HuH-7.5 (cell line): ENCODE measurements around the gene OSBPL9.
A peak's percentile ranks its signal among the peaks of the same experiment; 100 is the strongest.

ENCODE experiments used
- DNase-seq: peaks from one replicate; pipeline ENCODE4 v3.0.0; 2011; ENCODE audit warnings: low spot score

OSBPL9 gene

GRCh38 chr1:51616903-51617708 is at the start of gene OSBPL9:
TSS of gene OSBPL9 (plus strand) at chr1:51617092. CDS start at chr1:51617111, 19 bp downstream.
- DNase-seq, result peak; percentile 43

- no peak for DNase-seq
These were observed 49.2 kb upstream of the OSBPL9 start for GRCh38 chr1:51567653-51568052.

- no peak for DNase-seq
These were observed 48.5 kb upstream of the OSBPL9 start for GRCh38 chr1:51568231-51568935.

- no peak for DNase-seq
These were observed 47.4 kb upstream of the OSBPL9 start for GRCh38 chr1:51569284-51570062.

- DNase-seq, result no peak
These were observed 46.7 kb upstream of the OSBPL9 start for GRCh38 chr1:51570063-51570710.

GRCh38 chr1:51572365-51572764 is 44.5 kb upstream of the OSBPL9 start:
- no peak for DNase-seq

- DNase-seq, result no peak
These were observed 42.1 kb upstream of the OSBPL9 start for GRCh38 chr1:51574796-51575195.

- DNase-seq, result no peak
These were observed 41.3 kb upstream of the OSBPL9 start for GRCh38 chr1:51575406-51576084.

- DNase-seq, result no peak
These were observed 40.8 kb upstream of the OSBPL9 start for GRCh38 chr1:51576085-51576444.

GRCh38 chr1:51576923-51577322 is 40.0 kb upstream of the OSBPL9 start:
- DNase-seq, result no peak

GRCh38 chr1:51578383-51579109 is 38.3 kb upstream of the OSBPL9 start:
- DNase-seq, result no peak

- no peak for DNase-seq
These were observed 35.7 kb upstream of the OSBPL9 start for GRCh38 chr1:51581238-51581637.

- DNase-seq, result no peak
These were observed 33.4 kb upstream of the OSBPL9 start for GRCh38 chr1:51583532-51583931.

- no peak for DNase-seq
These were observed 32.9 kb upstream of the OSBPL9 start for GRCh38 chr1:51584021-51584420.

- DNase-seq, result no peak
These were observed 24.2 kb upstream of the OSBPL9 start for GRCh38 chr1:51592711-51593110.

- no peak for DNase-seq
These were observed 22.2 kb upstream of the OSBPL9 start for GRCh38 chr1:51594716-51595115.

- no peak for DNase-seq
These were observed 16.4 kb upstream of the OSBPL9 start for GRCh38 chr1:51600529-51600928.

- no peak for DNase-seq
These were observed 15.9 kb upstream of the OSBPL9 start for GRCh38 chr1:51600965-51601364.

GRCh38 chr1:51605961-51606723 is 10.8 kb upstream of the OSBPL9 start:
- no peak for DNase-seq

- no peak for DNase-seq
These were observed 9.2 kb upstream of the OSBPL9 start for GRCh38 chr1:51607681-51608095.
